NCI-H187 treated with DMSO at 0.1 percent for 48 hours (cell line): ENCODE measurements around the gene SYP.

Source experiments
- DNase-seq: peaks from one replicate; lab custom pipeline; 2025; lab: John Stamatoyannopoulos, UW

SYP gene

DNA sequence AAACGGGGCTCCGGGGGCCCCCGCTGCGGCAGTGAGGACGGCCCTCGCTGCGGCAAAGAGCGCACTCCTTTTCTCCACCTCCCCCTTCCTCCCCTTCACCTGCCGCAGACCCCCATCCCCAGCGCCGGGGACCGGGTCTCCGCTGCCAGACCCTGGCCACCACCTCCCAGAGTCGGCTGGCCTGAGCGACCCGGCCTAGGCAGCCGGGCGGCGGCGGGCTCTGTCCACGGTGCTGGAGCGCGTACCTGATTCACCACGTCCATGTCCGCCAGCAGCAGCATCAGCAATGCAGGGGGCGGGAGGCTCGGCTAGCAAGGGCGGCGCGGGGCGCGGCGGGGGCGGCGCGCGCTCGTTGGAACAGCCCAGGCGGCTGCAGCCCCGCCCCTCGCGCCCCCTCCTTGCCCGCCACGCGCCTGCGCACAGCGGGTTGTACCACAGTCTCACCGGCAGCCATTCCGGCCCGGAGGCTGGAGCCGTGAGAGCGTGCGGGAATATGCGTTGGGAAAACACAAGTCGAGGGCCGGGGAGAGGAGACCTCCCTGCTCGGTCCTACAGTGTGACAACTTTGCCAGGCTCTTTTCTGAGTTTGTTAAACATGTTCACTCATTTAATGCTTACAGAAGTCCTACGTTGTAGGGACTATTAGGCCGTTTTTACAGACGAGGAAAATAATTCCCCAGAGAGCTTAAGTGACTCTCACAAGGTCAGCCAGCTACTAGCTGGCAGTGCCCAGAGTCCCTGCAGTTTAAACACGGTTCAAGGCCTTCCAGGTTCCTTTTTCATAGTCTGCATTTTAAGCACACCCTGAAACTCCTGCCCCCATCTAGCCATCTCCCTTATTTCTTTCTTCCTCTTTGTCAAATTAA is at the start of gene SYP:
Gene SYP (minus strand): TSS at position 288 of the 866 bp plus-strand sequence. CDS start 7 bp downstream, at position 281.
- no peak for DNase-seq

DNA sequence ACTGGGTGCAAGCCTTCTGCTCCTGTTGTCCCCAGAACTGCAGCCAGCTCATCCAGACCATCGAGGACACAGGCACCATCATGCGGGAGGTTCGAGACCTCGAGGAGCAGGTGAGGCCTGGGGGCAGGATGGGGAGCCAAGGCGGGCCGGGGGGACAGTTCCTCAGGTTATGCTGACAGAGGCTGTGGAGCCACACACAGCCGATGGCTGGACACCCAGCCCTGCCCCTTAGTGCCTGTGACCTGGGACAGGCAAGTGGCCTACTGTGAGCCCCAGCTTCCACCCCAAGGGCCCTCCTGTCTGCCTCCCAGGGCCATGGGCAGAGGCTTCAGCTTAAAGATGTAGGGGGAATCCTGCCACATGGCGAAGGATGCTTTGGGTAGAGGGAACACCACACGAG is 49.6 kb upstream of the SYP start:
- no peak for DNase-seq

DNA sequence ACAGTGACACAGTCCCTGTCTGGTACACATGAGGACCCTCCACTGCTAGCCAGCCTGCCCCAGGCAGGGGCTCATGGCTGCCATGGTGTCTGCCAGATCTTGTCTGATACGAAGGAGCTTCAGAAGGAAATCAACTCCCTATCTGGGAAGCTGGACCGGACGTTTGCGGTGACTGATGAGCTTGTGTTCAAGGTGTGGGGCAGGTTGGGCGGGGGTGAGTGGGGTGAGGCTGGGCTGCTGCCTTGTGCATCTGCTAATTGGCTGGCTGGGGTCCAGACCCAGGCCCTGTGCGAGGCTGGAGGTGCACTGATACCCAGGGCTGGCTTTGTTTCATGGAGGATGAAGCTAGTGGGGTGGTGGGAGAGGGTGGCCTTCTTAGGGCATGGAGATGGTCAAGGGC is 49.1 kb upstream of the SYP start:
- no peak for DNase-seq

DNA sequence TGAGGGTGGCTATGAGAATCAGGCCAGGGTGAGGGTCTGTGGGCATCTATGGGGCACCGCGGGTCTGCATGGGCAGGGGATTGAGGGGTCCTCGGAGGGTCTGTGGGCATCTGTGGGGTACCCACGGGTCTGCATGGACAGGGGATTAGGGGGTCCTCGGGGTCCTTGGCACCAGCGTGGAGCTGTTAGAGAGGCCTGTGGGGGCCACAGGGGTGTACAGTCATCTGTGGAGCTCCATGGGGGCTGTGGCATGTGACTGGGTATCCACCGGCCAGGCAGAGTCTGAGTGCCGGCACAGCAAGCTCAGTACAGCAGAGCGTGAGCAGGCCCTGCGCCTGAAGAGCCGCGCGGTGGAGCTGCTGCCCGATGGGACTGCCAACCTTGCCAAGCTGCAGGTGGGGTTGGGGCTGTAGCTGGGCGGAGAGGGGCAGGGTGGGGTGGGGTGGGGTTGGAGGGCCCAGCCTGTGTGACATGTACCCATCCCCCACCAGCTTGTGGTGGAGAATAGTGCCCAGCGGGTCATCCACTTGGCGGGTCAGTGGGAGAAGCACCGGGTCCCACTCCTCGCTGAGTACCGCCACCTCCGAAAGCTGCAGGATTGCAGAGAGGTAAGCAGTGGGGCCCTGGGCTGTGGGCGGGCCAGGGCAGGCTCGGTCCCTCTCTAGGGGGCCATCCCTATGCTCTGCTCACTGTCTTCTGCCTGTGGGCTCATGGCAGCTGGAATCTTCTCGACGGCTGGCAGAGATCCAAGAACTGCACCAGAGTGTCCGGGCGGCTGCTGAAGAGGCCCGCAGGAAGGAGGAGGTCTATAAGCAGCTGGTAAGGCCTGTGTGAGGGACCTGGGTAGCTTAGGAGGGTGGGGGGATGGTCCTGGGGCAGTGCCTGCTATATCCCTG is 48.2 kb upstream of the SYP start:
- DNase-seq = no peak

DNA sequence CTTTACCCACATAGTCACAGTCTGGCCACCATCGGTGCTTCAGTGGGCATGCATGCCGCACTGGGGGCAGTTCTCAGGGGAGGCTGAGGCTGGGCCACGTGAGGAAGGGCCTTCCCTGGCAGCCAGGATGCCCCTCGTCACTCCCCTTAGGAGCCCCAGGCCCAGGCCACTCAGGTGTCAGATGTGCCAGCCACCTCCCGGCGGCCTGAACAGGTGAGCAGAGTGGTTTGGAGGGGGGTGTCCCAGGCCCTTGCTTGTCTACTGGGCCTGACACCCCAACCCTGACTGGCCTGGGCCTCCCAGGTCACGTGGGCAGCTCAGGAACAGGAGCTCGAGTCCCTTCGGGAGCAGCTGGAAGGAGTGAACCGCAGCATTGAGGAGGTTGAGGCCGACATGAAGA is 47.4 kb upstream of the SYP start:
- no peak for DNase-seq

DNA sequence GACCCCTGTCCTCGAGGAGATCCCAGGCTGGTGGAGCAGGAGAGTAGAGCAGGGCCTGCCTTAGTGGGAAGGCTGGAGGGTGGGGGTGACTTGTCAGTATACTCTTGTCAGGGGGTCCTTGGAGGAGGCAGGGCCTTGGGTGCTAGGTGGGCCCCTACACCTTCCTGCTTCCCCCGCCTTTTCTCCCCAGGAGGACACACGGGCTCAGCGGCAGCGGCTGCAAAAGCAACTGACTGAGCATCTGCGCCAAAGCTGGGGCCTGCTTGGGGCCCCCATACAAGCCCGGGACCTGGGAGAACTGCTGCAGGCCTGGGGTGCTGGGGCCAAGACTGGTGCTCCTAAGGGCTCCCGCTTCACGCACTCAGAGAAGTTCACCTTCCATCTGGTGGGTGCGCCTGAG is 46.5 kb upstream of the SYP start:
- no peak for DNase-seq

DNA sequence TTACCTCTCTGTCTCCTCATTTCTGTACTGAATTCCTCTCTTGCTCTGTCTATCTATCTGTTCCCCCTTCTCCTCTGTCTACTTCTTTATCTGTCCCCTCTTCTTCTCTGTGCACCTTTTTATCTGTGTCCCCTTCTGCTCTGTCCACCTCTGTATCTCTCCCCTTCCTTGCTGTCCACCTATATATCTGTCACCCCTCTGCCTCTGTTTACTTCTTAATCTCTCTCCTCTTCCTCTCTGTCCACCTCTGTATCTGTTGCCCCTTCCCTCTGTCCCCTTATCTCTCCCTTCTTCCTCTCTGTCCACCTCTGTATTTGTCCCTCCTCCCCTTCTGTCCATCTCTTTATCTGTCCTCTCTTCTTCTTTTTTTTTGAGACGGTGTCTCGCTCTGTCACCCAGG is 44.2 kb upstream of the SYP start:
- no peak for DNase-seq

DNA sequence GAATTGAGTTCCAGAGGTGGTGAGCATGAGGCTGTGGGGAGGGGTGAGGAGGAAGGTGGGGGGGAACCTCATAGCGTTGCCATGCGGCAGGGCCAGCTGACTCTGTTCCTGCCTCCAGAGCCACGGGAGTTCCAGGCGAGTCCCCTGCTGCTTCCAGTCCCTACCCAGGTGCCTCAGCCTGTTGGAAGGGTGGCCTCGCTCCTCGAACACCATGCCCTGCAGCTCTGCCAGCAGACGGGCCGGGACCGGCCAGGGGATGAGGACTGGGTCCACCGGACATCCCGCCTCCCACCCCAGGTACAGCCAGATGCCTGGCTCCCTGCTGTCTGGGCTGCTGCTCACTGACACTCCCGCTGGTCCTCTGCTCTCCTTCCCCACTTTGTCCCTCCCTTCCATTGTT is 43.2 kb upstream of the SYP start:
- no peak for DNase-seq

DNA sequence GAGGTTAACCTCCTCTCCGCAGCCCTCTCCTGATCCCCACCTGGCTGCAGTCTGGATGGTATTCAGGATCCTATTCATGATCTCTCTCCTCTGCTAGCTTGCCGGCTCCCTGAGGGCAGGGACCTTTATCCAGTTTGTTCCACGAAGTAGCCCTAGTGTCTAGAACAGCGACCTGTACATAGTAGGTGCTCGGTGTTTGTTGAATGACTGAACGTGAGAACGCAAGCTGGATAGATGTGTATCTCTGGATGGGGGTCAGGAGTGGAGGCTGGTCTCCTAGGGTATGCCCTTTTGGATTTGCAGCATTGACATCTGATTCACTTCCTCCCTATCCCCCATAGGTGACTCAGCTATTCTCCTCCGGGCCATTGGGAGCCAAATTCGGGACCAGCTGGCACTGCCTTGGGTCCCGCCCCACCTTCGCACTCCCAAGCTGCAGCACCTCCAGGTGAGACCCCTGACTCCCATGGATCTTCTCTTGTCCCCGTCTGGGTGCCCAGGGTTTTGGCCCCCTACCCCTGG is 42.6 kb upstream of the SYP start:
- DNase-seq = no peak

DNA sequence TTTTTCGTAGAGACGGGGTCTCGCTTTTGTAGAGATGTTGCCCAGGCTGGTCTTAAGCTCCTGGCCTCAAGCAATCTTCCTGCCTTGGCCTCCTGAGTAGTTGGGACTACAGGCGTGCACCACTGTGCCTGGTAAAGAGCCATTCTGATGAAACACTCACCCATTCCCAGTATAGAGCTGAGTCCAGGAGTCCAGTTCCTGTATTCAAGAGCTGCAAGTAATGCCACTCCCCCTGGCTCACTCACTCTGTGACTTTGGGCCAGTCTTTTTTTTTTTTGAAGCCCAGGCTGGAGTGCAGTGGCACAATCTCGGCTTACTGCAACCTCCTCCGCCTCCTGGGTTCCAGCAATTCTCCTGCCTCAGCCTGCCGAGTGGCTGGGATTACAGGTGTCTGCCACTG is 38.7 kb upstream of the SYP start:
- no peak for DNase-seq

DNA sequence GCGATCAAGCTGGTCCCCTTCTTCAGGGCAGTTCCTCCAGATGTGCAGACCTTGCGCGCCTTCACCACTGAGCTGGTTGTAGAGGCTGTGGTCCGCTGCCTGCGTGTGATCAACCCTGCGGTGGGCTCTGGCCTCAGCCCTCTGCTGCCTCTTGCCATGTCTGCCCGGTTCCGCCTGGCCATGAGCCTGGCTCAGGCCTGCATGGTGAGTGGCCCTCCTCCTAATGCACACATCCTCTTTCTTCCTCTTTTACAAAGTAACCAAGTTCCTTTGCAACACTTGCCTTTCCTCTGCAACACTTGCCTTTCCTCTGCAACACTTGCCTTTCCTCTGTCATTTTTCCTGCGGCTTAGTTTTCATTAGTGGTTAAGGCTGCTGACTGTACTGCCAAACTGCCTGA is 37.1 kb upstream of the SYP start:
- DNase-seq = no peak

DNA sequence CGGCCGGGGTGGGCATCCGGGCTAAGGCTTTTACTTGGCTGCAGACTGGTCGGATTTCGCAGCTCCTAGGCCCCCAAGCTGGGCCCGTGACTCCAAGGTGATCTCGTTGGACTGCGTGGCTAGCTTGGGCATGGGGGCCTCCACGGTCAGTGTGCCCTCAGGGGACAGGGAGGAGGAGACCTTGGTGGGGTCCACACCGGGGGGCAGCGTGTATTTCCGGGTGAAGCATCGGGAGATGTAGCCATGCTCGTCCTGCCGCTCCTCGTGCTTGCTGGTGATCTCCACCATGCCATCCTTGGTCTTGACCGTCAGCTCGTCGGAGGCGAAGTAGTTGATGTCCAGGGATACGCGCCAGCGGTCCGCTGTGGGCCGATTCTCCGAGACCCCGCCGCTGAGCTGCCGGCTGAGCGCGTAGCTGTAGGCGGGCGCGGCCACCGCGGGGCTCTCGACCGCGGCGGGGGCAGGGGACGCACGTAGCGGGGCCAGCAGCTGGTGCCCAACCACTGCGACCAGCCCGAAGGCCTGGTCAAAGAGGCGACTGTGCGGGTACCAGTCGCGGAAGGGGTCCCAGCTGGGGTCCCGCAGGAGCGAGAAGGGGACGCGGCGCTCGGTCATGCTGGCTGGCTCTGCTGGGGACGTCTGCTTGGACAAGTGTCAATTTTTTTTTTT is 34.0 kb upstream of the SYP start:
- no peak for DNase-seq

DNA sequence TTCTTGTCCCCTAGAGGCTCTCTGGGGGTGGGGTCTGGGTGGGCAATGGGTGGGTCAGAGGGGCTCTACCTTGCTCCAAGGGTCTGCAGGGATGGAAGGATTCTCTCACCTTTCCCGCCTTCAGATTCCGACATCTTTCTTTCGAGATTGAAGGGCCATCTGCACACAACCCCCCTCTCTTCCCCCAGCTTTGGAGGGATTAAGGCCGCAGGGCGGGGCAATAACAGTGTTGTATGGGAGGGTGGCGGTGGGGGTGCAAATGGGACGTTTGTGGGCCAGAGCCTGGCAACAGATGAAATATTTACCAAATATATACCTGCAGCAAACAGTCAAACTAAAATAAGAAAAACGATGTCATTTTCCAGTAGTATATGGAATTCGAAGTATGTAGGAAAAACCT is 33.2 kb upstream of the SYP start, which contains the start of gene CACNA1F:
Gene CACNA1F (minus strand): TSS at position 165 of the 400 bp plus-strand sequence. CDS start 31 bp downstream, at position 134.
- DNase-seq = no peak

DNA sequence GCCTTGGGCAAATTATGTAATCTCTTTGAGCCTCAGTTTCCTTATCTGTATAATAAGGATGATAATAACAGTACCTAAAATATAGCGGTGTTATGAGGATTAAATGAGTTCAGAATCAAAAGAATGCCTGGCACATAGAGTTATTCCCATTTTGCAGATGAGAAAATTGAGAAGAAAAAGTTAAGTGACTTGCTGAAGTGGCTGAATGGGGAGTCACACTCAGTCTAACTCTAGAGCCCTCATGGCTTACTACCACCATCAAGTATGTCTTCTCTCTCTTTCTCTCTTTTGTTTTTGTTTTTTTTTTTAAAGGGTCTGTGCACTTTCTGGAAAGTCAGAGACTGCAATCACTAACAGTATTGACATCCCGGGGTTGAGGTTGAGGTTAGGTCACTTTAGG is 32.5 kb upstream of the SYP start:
- DNase-seq = no peak

DNA sequence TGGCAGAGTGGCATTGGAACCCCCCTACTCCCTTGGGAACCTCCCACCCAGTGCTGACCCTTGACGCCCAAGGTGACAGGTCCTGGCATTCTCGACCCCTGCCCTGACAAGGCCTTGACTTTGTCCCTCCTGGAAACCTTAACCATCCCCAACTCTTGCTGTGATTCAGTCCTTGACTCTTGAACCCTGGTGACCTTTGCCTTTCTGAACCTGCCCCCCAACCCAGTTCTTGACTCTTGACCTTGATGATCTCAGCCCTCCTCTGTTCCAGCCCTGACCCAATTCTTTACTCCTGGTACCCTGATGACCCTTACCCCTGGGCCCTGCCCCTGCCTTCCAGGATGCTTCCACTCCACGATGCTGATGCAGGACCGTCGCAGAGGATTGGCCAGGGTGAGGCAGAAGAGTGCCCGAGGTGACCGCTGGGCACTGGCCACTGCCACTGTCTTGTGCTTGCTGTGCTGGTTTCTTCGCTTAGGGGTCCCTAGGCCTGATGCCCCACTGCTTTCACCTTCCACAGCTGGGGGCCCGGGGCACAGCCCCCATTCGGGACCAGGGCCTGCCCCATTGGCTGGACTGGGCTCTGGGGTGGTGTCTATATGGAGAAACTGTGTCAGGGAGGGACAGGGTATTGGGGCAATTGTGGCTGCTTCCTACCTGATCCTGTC is 31.5 kb upstream of the SYP start:
- no peak for DNase-seq

DNA sequence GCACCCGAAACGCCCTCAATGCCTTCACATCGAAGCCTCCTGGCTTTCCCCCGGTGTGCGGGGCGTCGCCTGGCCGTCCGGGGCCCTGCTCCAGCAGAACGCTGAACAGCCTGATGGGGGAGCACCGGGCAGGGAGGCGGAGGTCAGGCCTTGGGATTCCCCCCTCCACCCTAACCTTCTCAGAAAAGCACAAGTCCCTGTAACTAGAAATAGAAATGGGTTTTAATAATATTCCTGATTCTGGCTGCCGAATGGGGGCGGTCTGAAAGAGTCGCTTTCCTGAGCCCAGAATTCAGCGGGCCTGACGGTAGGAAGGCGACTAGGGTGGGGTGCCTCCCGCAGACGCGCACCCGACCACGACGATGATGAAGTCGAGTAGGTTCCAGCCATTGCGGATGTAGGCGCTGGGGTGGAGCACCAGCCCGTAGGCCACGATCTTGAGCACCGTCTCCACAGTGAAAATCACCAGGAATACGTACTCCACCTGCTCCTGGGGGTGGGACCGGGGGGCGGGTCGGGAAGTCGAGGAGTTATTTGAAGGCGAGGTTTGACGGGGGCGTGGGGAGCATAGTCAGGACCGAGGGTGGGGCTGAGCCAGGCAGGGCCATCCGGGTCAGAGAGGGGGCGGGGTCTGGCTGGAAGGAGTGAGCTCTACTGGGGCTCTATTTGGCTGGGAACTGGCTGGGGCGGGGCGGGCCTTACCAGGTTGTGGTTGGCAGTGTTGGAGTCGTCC is 30.7 kb upstream of the SYP start:
- no peak for DNase-seq

DNA sequence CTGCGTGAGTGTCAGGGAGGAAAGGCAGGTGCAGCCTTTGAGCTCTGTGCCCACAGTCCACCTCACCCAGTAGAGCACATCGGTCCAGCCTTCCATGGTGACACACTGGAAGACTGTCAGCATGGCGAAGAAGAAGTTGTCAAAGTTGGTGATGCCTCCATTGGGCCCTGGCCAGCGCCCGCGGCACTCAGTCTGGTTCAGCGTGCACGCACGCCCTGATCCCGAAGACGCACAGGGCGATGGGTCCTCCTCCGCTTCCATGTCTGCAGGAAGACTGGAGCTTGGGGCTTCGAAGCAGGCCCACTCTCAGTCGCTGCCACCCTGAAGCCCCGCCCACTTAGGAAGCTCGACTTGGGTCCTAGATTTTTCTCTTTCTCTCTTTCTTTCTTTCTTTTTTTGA is 28.2 kb upstream of the SYP start:
- no peak for DNase-seq

DNA sequence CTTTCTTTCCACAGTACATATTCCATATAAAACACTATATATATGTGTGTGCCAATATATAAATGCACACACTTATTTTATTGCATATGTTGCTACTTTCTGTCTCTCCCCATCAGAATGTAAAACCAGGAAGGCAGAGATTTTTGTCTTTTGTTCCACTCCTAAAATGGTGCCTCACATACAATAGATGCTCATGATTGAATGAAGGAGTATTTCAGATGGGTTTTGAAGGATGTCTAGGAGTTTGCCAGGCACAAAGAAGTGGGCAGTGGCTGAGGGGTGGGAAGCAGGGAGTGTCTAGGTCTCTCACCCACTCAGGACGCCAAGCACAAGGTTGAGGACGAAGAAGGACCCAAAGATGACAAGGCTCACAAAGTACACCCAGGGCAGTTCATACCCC is 27.7 kb upstream of the SYP start:
- DNase-seq = no peak

DNA sequence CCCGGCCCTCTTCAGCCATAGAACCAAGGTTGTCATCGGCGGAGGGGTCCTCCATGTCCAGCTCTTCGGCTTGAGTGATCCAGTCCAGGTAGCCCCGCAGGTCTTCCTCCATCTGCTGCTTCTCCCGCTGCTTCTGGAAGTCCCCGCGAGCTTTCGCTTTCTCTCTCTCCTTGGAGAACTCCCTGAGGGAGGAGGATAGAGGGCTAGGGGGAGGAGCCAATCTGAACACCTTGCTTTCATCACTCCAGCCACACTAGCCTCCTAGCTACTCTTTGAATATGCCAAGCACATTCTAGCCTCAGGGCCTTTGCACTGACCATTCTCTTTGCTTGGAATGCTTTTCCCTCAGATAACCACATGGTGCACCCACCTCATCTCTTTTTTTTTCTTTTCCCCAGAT is 27.0 kb upstream of the SYP start:
- DNase-seq = no peak

DNA sequence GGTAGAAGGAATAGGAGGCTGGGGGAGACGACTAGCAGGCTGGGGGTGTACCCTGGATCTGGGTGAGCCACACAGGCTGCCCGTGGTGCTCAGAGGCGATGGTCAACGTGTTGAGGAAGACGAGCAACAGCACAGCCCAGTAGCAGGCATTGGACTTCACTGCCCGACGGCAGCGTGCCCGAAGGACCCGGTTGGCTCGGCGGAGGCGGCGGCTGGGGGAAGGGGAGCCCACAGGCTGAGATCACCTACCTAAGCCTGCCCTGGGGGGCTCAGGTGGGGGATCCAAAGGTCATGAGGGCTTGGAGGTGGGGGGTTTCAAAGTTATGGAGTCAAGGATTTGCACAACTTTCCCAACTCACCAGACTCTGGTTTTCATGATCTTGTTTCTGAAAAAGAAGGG is 25.9 kb upstream of the SYP start:
- no peak for DNase-seq

DNA sequence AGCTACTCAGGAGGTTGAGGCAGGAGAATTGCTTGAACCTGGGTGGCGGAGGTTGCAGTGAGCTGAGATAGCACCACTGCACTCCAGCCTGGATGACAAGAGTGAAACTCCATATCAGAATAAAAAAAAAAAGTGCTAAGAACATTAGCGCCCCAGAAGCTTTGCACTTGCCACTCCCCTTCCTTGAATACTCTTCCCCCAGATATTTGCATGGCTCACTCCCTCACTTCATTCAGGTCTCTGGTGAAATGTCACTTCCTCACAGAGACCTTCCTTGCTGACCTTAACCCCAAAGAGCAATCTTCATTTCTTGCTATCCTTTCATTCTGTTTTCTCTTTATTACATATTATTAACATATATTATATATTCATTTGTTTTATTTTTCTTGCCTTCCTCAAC is 21.9 kb upstream of the SYP start:
- DNase-seq = no peak
